Fibroblast of skin of right biceps (primary cell): ENCODE data around the gene IL9R.
"Not testable (repeated sequence)": the region's sequence is repeated elsewhere in the genome, so short reads cannot be mapped to it uniquely, and the experiment has no call there.

ENCODE experiments used
- DNase-seq: peaks from one replicate; pipeline ENCODE4 v3.0.0-alpha.2; 2013

IL9R gene, protein sequence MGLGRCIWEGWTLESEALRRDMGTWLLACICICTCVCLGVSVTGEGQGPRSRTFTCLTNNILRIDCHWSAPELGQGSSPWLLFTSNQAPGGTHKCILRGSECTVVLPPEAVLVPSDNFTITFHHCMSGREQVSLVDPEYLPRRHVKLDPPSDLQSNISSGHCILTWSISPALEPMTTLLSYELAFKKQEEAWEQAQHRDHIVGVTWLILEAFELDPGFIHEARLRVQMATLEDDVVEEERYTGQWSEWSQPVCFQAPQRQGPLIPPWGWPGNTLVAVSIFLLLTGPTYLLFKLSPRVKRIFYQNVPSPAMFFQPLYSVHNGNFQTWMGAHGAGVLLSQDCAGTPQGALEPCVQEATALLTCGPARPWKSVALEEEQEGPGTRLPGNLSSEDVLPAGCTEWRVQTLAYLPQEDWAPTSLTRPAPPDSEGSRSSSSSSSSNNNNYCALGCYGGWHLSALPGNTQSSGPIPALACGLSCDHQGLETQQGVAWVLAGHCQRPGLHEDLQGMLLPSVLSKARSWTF

DNA sequence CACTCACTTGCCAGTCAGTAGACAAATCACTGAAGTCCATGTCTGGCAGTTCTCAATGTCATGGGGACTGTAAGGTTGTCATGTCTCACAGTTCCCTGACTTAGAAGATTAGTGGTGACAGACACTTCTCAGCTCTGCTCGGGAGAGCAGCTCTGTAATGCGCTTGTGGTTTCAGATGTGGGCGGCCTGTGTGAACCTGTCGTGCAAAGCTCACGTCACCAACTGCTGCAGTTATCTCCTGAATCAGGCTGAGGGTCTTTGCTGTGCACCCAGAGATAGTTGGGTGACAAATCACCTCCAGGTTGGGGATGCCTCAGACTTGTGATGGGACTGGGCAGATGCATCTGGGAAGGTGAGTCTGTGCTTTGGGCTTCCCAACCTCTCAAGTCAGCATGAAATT is at the start of gene IL9R:
IL9R (plus strand) TSS at position 261 of the 400 bp plus-strand sequence; CDS start at position 325, 64 bp downstream.
- DNase-seq = no peak

DNA sequence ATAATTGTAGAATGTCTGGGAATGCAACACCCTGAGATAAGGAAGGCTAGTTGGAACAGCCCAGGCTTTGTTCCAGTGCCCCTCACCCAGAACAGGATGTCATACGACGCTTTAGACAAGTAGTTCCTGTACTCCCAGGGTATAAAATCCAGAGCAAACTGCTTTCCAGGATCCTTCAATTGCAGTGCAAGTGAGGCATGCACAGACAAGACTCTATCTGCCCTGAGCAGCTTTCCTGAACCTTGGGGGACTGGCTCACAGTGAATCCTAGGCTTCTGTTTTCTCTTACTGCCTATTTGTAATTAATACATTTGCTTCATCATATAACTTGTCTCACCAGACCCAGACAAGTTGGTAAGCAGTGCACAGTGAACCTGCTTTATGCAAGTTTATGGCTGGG is 48.4 kb upstream of the IL9R start:
- DNase-seq = no peak

DNA sequence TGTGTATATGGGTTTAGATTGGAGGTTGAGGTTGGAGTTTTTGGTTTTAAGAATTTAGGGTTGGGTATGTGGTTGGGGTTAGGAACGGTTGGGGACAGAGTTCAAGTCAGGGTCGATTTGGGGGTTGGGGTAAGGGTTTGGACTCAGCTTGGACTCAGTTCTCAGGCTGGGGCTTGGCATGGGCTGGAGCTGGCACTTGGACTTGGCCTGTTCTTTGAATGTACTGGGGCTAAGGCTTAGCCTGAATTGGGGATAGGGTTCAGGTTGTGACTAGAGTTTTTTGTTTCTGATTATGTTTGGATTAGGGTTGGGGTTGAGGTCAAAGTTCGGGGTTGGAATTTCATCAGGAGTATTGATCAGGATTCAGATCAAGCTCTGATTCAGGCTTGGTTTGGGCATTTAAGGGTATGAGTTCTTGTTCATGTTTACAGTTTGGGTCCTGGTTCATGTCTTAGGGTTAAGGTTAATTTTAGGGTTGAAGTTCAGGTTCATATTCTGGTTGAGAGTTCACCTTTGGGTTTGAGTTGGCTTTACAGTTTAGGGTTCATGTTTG is 46.2 kb upstream of the IL9R start:
- no peak for DNase-seq

DNA sequence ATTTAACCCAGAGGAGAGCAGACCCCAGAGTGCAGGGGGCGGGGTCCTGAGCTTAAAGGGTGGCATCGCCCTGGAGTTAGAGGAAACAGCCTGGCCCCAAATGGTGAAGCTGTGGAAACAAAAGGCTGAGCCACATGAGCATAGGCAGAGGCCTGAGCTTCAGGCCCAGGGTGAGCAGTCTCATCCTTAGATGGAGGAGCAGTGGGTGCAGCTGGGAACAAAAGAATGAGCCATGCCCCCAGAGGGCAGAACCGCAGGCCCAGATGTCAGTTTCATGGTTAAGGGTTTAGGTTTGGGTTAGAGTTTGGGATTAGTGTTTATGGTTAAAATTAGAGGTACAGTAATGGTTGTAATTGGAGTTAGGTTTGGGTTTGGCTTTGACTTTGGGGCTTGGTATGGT is 44.4 kb upstream of the IL9R start:
- DNase-seq = no peak

DNA sequence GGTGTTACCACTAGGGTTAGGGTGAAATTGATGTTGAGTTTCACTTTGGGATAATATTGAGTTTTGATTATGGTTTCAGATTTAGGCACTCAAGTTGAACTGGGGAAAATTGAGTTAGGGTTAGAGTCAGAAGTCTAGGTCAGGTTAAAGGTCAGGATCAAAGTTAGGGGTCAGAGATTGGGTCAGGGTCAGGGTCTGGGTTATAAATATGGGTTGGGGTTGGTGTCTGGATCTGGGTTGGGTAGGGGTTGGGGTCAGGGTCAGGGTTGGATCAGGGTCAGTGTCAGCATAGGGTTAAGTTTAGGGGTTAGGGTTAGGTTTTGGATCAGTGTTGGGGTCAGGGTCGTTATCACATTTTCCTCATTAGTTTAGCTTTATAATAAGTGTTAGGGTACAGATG is 42.7 kb upstream of the IL9R start:
- no peak for DNase-seq

DNA sequence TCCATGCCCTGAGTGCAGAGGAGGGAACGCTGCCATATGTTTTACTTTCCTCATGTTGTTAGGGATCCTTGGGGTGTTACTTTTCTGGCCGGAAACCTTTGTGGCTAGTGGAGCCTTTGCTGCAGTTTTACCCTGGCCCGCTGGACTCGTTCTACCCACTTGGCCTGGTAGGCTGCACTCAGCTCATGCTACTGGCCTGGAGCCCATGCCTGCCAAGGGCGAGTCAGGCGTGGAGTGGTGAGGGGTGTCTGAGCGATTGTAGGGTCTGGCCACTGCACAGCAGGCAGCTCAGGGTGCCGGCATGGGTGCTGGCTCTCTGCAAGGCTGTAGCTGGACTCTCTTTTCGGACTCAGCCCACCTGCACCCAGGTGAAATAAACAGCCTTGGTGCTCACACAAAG is 41.4 kb upstream of the IL9R start:
- no peak for DNase-seq

DNA sequence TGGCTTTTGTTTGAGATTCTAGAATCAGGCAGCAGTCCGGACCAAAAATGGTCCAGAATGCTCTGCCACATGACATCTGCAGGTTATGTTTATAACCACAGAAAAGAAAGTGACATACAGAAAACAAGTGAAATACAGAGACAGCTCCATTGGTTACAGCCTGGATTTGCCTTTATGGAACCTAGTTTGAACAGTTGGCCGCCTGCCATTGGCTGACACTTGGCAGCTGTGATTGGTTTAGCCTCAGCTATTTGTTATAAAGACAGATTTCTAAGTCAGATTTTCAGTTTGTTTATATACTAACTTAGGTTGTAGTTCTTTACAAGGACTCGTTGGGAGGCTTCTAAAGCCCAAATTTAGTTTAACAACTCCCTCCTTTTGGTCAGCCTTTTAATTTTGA is 40.8 kb upstream of the IL9R start:
- no peak for DNase-seq

DNA sequence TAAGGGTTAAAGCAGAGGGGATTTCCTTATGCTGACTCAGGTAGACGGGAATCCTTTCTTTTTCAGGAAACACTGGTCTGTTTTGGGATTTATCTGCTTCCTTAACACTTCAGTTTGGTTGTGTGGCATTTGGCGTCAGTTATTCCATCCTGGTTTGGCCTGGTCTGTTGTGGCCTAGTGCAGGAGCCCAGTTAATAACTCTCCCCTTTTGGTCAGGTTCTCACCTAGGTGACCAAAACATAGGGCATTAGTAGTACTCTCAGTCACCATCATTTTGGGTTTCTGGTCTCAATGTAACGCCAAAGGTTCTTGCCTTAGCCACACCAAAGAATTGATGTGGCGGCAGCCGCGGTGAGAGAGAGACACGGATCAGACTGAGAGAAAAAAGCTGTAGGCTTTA is 39.7 kb upstream of the IL9R start:
- no peak for DNase-seq

DNA sequence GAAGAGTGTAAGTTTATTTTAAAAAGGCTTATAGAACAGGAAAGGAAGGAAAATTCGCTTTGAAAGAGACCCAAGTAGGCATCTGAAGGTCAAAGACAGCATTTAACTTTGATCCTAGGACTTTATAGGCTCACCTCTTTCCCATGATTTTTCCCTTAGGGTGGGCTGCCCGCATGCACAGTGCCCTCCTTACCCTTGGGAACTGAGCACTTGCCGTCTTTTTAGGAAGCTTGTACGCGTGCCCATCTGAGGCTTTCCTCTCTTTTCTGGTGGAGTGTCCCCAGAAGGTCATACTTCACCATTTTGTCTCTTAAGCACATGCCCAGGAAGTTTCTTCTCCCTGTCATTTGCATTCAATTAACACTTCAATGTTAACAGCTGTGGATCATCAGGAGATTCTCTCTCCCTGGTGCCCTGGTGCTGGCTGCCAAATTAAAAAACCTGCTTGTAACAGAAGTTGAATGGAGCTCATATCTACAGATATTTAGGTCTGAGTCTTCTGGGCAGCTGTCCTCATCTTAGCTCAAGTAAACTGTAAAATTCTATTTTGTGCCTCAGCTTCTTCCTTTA is 38.4 kb upstream of the IL9R start:
- no peak for DNase-seq

DNA sequence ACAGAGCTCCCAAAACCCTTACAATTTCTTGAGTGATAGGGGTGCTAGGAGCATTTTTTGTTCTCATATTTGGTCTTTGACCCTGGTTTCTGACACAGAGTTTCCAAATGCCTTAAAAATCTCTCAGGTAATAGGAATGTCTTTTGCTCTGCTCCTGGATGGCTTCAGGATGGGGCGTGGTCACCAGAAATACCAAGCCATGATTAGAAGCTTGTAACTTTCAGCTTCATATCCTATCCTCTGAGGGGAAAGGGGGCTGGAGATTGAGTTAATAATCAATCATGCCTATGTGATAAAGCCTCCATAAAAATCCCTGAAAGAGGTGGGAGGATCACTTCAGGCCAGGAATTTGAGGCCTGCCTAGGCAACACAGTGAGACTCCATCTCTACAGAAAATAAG is 34.6 kb upstream of the IL9R start:
- no peak for DNase-seq

DNA sequence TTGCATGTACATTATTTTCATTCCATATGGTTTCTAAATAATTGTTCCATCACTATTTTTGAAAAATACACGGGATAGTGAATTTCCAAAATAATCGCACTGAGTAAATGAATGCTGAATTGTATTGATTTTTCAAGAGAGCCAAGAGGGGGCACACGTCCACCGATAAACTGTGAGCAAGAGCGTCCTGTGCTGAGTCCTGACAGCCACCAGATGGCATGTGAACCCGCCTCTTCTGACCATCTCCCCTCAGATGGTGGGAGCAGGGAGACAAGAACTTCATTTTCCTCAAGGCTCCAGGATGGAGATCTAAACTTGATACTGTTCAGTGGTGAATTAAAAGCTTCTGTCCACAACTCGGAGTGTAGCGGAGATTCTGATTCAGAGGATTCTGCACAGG is 30.6 kb upstream of the IL9R start:
- no peak for DNase-seq

DNA sequence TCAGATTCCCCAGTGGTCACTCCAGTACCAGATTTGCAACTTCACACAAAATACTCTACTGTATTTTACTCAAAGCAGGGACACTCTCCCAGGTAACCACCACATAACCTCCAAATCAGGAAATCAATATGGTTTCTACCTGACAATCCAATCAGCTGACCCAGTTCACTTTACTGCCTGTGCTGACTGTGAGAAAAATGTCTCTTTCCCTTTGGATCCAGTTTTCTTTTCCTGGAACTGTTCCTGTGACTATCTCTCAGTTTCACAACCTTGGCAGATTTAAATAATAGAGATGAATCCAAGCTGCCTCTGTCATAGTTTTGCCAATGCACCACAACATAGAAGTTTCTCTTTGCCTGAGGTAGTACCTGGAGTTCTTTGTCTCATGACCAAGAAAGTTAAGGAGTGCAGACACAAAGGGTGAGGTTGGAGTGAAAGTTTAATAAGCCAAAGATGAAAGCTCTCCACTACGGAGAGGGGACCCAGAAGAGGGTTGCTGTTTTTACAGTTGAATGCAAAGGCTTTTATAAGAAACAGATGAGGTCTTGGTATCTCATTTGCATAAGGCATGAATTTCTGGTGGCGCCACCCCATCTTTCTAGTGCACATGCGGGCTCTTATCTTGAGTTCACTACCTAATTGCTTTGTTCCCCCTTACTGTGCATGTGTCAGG is 29.7 kb upstream of the IL9R start:
- DNase-seq = no peak

DNA sequence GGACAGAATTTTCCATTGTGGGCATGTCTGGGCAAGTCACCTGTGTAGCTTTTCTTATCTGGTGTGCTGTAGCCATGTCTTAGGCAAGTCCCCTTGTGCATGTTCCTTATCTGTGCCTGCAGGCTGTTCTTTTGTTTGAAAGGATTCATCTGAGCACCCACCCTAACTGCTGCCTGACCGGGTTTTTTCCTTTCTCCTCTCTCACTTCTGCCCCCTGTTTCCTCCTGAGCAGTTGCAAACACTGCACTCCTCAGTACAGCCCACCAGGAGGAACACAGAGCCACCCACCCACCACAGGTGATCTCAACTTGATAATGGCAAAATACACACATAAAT is 29.2 kb upstream of the IL9R start:
- DNase-seq = no peak

DNA sequence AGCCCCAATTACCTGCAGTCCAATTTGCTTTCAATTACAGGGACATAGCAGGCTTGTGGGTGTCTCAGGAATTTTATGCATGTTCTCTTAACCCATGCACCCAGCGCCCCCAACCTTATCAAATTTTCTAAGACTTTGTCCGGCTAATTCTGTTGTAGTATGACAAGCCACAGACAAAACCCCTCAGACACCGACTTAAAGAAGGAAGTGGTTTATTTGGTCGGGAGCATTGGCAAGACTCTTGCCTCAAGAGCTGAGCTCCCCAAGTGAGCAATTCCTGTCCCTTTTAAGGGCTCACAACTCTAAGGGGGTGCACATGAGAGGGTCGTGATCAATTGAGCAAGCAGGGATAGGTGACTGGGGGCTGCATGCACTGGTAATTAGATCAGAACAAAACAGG is 28.7 kb upstream of the IL9R start:
- DNase-seq = no peak

DNA sequence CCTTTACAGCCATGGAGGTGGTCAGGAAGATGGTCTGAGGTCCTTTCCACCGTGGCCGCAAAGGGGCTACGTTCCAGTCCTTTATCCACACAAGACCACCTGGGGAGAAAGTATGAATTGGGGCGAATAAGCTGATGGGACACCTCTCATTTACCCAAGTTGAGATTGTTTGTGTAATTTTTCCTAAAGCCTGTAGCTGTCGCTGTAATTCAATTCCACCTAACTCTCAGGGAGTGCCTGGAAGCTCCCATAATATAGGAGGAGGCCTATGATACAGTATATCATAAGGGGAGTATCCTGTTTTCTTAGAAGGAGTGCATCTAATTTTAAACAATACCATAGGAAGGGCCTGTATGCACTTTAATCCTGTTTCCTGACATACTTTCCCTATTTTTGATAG is 25.8 kb upstream of the IL9R start:
- not testable (repeated sequence) for DNase-seq

DNA sequence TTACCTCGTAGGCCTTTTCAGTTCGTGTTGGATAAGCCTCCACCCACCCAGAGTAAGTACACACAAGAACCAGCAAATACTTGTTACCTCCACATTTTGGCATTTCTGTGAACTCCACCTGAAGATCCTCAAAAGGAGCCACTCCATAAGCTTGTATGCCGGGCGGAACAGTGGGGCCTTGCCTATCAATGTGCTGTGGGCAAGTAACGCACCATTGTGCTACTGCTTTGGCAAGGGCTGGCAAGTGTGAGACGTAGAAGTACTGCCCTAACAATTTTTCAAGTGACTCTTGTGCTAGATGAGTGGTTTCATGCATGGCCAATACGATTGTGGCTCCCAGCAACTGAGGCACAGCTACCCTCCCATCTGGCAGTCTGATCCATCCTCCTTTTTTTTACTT is 25.3 kb upstream of the IL9R start:
- not testable (repeated sequence) for DNase-seq

DNA sequence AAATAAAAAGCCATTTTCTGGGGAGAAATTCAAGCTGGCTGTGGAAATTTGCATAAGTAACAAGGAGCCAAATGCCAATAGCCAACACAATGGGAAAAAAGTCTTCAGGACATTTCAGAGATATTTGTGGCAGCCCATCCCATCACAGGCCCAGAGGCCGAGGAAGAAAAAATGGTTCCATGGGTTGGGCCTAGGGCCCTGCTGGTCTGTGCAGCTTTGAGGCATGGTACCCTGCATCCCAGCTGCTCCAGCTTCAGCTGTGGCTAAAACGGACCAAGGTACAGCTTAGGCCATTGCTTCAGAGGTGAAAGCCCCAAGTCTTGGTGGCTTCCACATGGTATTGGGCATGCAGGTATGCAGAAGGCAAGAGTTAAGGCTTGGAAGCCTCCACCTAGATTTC is 14.2 kb upstream of the IL9R start:
- DNase-seq = no peak

DNA sequence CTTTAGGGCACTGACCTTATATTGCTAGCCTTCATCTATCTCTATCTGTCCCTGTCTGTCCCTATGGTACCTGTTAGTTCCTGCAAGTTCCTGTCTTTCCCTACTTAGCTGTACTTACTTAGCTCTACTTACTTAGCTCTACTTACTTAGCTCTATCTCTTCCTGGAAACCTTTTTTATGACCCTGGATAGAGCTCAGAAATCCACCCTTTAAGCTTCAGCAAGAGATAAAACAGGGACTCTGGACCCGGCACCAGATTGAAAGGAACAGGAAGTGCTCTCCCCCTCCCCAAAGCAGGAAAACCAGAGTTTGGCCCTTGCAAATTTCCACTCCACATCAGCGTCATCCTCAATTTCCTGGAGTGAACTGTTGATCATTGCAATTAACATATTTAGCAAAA is 12.3 kb upstream of the IL9R start:
- no peak for DNase-seq

DNA sequence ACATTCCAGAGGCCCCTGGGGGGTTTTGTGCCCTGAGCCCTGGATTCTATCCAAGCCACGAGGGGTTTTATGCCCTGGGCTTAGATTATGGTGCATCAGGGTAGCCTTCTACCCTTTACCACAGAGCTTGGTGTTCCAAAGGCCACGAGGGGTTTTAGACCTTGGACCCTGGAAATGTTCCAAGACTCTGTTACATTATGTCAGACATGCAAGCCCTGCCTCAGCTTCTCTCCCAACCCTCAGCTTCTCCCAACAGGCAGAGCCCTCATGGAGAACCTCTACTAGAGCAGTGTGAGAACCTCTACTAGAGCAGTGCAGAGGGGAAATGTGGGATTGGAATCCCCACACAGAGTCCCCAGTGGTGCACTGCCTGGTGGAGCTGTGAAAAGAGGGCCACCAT is 10.5 kb upstream of the IL9R start:
- not testable (repeated sequence) for DNase-seq

DNA sequence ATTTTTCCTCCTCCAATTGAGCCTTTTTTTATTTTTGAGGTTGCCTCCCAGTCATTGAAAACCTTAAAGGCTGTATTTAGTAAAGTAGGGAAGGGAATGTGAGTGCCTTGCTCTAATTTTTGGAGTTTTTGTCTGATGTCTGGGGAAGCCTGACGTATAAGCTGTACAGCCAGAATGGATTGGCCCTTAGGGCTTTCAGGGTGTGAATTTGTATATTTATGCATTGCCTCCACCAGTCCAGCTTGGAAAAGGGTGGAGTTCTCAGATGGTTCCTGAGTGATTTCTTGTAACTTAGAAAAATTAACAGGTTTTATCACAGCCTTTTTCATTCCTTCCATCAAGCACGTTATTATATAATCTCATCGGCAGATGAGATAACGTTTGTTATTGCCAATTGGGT is 8.6 kb upstream of the IL9R start:
- no peak for DNase-seq

DNA sequence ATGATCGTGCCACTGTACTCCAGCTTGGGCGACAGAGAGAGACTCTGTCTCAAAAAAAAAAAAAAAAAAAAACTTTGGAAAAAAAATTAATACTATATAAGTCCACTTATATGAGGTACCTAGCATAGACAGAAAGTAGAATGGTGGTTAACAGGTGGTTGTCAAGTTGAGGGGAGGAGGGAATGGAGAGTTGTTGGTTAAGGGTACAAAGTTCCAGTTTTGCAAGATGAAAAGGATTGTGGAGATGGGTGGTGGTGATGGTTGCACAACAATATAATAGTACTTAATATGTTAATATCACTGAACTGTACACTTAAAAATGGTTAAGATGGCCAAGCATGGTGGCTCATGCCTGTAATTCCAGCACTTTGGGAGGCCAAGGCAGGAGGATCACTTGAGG is 4.1 kb upstream of the IL9R start:
- no peak for DNase-seq

DNA sequence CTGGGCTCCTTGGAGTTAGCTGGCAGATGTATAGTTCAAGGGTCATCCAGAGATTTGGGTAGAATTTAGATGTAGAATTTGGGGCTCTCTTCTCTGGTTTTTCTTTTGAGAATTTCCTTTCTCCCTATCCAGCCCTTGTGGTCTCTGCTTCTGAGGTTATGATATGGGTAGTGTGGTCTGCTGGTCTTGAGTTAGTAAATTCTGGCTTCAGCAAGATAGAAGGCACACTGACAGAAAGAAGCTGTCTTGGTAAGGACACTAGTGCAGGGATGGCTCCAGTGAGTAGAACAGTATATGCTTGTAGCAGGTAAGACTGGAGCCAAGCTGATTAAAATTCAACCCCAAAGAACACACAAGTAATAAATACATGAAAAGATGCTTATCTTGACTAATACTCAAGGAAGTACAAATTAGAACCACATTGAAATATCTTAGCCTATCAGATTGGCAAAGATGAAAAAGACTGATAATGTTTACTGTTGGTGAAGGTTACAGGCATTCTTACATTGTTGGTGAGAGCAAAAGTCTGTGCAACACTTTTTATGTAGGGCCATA is 2.1 kb upstream of the IL9R start:
- DNase-seq = no peak

DNA sequence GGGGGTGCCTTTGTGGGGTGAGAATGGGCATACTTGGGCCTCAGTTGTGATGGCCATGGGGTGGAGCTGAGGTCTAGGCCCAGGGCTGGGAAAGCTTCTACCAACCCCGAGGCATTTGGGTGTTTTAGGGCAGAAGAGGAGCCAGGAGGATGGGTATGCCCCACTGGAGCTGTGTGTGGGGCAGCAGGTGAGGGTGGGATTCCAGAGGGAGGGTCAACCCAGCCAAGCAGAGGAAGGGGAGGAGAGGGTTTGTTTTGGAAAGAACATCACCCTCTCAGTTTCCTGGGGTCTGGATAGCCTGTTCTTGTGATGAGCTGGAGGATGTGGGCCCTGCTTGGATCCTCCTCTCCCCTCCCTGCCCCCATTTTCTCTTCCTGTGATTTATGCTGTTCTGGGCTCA is 620 bp downstream of the IL9R start:
- DNase-seq = no peak
